Measurements from ENCODE around the gene IKZF3.

GRCh38 chr17:39746145-39746461, 118.0 kb downstream of the IKZF3 start:
- no peak for TF ChIP-seq POLR2A (IDR thresholded peaks at IDR 0.05; ENCODE audit: low read depth, low read length)
- no peak for TF ChIP-seq POLR2AphosphoS5 (IDR thresholded peaks at IDR 0.05; ENCODE audit: low read depth, low read length)
- no peak for TF ChIP-seq TAF1 (IDR thresholded peaks at IDR 0.05; ENCODE audit: low read depth, low read length)

Data from GM12891 (cell line).